ENCODE measurements around the gene PDE8B. TPM values are rescaled to one million over a fixed set of nuclear protein-coding genes. Genes with fewer than 3 reads are reported as not detected.

PDE8B gene
- polyA plus RNA-seq, 3 donors = 5.0 to 5.6 (median 5.3) TPM

DNA sequence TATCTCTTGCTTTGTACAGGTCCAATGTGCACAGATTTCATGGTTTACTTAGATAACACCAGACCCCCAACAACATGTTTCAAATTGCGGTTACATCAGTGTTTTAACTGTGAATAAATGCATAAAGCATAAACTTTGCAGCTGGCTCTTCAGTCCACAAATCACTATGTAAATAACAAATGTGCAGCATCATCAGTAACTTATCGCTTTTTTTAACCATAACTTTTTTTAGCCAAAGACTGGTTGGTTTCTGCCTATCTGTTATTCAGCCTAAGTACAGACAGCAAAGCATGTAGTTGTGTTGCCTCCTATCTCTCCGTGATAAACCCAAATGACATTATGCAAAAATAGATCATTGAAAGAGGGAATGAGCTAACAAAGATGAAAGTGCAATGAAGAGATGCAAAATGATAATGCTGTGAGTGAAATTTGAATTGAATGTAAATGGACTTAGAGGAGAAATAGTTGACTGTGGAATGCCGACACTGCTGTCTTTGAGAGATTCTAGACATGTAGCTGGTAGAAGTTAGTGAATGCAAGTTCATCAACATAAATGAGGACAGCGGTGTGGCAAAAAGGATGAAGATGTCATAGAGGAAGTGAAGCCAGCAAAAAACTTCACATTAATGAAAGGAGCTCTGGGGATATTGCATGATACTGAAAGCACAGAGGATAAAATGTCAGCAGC, 108.8 kb downstream of the PDE8B start:
- DNase-seq = no peak

DNA sequence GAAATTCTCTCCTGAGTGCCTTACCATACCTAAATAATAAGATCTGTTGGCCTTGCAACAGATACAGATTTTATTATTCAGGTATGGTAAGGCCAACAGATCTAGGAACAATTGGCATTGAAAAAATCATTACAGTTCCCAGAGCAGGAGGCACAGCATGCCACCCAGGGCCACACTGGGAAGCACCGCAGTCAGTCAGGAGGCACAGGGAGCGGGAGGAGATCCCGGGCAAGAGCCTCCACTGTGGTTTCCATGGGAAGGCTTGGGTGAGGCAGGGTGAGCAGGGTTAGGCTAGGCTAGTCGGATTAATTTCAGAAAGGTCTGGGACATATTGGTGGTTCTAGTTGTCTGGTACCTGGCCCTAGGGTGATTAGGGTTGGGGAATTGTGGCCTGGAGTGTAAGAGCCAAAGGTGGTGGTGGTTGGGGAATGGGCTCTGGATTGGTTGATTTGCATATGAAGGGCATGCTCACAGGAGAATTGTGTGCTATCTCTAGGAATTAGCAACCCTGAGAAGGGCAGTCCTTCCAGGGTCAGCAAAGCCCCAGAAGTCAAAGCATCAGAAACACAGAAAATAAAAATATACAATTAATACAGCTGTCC, 111.4 kb downstream of the PDE8B start:
- DNase-seq = no peak

DNA sequence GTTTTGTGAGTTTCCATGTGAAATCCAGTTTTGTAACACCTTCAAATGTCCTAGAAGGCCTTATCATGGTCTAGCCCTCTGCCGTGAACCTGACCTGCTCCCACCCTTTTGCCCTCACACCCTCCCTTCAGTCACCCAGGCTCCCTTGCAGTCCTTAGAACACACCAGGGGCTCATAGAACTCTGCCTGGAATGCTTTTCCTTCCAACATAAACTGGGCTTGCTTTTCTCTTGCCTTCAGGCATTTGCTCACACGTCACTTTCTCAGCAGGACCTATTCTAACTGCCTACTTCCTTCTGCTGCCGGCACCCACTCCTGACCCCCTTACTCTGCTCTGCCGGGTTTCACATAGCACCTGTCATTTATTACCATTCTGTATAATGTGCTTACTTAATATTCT, 111.9 kb downstream of the PDE8B start:
- DNase-seq = no peak

DNA sequence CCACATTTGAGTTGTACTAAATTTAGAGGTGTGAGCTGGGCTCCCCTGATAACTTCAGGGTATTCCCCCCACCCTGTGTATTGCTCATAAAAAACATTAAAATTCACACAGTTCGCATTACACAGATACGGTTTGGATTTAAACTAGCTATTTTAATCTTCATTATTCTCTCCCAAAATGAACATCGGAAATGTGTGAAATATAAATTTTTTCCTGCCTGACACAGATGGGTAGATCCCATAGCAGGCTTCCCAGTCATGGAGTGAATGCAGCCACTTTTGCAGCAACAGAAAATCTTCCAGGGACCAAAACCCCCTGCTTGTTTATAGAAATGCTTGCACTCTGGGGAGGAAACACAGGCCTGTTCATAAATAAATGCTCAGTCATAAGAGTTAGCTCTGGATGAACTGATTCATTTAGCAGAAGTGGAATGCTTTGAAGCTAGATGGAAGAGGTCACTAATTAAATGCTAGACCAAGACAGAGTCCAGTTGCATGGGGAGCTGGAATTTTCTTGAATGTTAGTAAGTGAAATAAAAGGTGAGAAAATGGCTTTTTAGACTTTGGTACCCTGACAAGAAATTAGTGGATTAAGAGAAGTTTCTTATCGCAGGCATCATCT, 115.6 kb downstream of the PDE8B start:
- DNase-seq = peak; percentile 33

DNA sequence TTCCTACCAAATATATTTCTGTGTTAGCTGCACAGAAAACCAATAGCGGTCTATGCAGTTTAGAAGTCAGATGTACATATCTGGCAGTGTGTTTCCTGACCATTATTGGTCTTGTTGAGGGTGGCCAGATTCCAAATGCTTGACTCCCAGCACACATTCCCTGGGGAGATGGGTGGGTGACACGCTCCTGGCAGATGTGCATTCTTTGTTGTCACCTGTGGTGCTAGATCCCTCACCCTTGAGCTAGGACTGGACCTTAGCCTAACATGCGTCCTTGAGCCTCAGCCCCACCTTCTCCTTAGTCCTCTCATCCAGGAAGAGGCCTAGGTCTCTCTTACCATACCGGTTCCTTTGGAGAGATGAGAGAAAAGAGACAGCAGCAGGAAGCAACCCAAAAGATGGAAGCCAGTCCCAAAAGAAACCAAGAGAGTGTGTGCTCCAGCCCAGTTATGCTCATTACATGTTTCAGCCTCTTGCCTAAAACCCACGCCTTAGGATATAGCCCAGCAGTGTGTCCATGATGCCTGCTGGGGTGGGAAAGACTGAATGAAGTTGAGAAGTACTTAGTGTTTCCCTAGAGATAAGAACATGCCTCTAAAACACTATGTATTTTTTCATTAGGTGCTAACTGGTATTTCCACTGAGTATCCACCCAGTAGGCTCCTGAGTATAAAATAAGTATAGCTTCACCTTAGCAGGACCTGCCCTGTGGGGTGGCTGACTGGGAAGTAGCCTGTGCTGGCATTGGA, 116.7 kb downstream of the PDE8B start:
- no peak for DNase-seq

DNA sequence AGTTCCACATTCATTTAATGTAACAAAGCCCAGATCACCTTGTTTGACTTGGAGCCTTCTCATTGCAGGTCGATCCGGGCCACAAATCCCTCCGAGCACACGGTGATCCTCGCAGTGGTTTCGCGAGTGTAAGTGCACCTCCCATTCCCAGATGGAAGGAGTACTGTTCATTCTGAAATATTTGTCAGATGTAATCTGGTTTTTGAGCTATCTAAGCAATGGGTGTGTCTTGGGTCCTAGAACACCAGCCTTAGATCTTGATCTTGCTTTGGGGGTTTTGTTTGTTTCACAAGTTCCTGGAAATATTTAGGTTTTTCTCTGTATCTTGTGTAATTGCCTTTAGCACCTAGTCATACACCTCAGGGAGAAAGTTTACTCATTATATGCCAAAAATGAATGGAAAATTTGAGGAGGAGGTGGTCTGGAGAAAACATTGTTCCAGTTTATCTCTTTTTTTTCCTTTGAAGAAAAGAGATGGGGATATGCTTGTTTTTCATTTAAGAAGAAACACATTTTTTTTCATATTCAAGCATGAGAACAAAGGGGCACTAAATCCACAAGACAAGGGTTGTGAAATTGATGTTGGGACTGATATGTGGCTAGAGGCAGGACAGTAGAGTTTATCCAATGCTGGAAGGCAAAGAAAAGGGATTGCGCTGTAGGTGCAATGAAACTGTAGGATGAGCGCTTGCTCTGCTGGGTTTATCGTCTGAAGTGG, 118.6 kb downstream of the PDE8B start:
- no peak for DNase-seq

DNA sequence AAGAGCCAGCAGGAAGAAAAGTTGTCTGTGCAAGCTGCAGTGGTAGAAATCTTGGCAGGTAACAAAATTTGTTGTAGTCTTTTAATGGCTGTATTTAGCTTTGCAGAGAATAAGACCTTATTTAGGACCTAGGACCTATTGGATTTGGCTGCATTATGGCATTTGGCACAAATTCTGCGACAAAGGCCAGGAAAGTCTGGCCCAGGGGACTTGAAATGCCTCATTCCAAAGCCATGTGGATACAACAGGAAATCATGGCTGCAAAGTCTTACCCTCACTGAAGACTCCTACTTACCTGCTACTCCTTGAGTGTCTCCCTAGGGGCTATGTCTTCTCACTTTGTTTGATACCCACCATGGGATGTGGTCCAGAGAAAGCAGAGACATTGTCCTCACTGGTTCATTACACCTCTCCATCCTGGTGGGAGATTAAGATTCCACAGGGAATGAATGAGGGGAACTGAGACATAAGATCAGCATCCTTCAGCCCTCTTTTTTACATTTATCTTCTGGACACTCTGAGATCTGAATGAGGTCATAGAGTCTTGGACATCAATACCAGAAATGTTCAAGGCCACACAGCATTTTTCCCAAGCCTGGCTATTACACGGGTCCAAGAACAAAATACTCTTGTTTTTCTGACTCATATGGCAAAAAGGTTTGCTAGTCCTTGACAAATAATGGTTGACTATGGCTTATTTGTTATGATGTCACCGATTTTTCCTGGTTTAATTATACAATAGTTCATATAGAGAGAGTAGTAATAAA, 119.4 kb downstream of the PDE8B start:
- no peak for DNase-seq

DNA sequence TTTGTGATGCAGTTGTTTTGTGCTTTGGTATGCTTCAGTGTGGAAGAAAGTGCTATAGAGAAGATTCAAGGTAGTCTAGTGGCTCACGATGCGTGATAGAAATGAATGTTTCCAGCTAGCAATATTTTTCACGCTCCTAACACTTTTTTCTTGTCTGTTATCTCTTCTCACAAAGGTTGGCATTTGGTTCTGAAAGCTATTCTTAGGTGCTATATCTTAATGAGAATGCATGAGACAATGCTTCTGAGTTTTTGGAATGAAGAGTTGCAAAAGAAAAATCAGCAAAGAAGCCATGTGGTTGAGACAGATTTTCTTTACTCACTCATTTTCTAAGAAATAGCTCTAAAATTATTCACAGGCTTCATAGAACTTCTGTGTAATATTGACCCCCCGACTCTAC, 122.6 kb downstream of the PDE8B start:
- DNase-seq = no peak

DNA sequence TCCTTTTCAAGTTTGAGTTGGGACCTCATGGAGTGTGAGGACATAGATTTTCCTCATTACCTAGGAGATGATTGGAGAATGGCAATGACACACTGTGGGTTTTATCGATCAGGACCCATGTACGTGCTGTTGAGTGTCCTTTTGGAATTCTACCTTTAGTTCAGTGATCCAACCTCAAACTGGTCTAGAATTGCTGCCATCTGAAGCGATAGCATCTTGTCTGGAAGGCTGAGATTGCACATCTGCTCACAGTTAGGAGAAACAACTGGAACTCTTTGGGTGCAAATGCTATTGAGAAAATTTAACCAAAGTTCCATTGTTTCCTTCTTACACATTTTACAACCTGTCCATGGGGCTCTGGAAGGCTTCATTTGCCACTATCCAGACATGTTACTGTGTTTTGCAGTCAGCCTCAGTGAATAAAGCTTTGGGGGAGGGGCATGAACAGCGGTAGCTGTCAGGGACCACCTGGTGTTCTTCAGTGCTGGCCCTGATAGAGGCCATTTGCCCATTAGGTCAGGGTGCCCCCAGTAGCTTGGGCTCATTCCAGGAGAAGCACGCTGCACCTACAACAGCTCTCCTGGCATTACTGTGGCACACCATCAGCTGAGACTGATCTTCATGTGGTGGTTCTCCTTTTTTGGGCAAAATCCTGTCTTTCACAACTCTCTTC, 123.1 kb downstream of the PDE8B start:
- DNase-seq = no peak

DNA sequence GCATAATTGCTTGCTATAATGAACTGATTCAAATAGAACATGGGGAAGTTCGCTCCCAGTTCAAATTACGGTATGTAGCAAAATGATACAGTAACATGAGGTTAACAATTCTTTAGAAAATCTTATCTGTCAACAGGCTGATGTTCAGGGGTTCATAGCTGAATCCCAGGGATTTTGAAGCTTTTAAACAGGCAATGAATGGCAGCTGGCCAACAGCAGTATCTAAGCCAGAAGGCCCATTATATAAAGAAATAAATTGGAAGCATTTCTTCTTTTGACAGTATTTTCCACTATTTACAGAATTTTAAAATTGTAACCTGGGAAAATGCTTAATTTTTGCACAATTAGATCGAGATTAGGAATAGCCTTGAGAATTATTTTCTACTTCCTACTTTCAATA, 126.8 kb downstream of the PDE8B start:
- no peak for DNase-seq

DNA sequence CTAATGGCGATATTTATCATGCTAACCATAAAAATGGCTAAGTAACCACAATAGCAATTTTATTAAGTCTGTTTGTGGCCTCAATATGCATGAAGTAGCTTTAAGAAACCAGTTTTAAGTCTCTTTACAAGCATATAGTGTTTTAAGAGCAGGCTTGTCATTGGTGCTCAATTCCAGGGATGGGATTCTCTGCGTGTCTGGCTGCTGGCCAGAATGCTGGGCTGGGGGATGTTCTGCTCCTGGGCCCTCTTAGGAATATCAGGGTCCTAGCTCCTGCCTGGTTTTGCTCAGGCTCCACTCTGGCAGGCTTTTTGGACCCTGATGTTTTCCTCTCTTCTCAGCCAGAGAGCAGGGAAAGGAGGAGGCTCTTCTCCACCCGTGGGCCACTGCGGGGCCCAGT, 127.2 kb downstream of the PDE8B start:
- peak; percentile 17 for DNase-seq

DNA sequence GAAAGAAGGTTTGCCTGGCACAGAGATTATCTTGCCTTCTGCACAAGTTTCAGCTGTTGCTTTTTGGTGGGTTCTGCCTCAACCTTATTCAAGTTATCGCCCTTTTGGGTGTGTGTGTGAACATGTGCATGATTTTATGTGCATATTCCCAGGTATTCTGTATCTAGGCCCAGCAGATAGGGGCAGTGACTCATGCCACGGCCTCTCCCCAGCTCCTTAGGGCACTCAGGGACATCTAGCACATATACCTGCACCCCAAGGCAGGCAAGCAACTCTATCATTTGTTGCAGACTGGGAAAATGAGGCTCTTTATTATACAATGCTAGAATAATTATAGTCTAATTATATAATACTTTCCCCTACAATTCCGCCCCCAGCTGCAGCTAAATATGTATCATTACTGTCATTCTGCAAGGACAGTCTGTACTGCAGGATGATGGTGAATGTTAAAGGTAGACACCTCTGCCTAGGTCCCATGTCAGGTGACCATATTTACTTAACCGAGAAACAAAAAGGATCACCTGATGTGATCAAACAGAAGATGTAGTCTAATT, 128.9 kb downstream of the PDE8B start:
- DNase-seq = no peak

DNA sequence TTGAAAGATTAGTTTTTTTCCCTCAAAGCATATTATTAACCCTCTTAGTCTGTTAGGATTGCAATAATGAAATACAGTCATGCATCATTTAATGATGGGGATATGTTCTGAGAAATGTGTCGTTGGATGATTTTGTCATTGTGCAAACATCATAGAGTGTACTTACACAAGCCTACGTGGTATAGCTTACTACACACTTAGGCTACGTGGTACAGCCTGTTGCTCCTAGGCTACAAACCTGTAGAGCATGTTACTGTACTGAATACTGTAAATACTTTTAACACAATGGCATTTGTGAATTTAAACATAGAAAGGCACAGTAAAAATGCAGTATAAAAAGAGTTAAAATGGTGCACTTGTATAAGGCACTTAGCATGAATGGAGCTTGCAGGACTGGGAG, 132.7 kb downstream of the PDE8B start:
- no peak for DNase-seq

DNA sequence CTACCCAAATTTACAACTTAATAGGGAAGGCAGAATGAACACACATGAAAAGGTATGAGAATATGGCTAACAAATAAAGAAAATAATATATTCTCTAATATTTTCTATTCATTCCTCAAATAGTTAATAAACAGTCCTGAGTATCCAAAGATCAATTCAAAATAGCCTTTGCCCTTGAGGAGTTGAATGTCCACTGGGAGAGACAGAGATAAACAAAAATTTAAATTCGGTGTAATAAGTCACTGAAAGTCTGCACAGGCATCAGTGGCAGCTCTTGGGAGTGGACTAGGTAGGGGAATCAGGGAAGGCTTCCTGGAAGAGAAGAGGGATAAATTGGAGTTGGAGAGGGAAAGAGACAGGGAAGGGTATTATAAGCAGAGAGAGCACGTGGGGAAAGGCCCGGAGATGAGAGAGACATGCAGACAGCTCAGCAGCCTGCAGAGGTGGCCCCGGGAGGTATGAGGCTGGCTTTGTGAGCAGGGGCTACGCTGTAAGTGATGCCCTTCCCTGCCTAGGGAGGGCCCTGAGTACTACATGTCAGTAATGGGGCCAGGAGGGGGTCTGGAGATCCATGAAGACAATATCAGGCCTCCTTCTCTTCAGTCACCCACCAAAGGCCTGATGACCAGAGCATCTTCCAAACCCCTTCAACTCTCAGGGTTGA, 137.1 kb downstream of the PDE8B start:
- no peak for DNase-seq

DNA sequence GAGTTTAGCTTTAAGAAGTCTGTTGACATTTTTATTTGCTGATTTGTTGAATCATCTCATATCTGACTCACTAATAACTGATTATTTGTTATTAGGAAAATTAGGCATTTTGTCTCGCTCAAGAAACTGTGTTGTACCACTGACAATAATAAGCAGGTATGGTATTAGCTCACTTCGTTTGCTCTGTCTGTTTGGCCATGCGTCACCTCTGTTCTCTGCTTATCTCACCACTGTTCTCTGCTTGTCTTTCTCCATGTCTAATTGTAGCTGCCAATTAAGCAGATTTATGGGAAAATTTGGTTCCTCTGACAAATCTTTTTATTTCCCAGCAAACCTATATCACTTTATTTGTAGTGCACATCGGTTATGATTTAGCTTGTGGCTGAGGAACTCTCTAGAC, 142.8 kb downstream of the PDE8B start:
- DNase-seq = no peak

DNA sequence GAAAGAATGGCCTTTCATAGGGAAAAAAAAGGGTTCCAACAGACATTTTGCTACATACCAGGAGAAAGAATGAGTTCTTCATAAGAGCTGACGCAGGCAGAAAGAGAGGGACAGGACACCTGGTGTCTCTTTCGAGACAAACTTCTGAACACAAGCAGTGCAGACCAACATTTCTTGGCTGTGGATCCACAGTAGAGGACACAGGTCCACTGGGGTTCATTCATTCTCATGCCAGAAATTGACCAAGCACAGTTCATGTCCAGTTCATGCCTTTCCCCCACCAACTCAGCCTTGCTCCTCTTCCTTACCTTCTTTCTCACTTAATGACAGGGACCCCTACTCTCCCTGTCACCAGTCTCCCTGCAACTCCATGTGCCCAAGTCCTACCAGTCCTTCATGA, 144.0 kb downstream of the PDE8B start:
- no peak for DNase-seq

DNA sequence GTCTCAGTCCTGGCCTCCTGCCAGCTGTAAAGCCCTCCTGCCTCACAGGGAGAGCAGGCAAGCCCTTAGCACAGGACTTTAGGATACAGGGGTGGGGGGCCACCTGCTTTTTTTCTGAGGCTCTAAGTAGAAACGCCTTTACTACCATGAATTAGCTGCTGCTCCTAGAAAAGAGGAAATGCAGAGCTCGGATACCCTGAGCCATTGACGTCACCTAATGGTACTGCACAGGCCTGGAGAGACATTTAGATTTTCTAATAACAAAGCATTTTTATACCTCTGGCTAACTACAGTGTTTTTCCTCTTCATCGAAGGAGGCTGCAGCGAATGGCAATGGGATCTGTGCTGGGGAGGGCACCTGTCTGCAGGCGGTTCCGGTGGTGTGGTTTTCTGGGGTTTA, 144.6 kb downstream of the PDE8B start:
- DNase-seq = no peak

DNA sequence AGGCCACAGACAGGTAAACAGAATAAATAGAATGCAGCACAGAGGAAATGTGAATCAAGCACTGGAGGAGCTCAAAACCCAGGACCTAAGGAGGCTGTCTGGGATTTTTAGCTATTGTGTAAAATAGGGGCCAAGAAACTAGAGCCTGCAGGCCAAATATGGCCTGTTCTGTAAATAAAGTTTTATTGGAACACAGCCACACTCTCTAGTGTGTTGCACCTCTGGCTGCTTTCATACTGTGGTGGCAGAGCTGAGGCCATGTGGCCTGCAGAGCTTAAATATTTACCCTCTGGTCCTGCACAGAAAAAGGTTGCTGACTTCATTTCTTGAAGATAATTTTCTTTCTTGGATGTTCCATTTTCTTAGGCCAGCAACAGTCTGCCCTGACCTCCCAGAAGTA, 145.3 kb downstream of the PDE8B start:
- DNase-seq = no peak

DNA sequence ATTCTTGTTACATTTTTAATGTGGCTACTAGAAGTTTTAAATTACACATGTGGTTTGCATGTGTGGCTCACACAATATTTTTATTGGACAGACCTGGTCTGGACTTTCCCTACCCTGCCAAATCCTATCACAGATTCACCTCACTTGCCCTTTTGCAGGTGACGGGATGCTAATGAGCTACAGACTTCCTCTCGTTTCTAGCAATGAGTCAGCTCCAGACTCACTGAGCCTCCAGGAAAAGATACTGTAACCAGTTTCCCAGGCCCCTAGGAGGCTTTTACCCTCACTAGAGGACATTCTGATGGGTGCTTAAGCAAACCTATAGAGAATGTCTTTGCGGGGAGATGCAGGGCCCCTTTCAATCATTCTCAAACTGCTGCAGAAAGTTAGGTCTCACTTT, 146.3 kb downstream of the PDE8B start:
- DNase-seq = no peak
